NCI-H2081 (cell line): ENCODE measurements around the gene FAM236B.
"Not testable (repeated sequence)": the region's sequence is repeated elsewhere in the genome, so short reads cannot be mapped to it uniquely, and the experiment has no call there.

ENCODE experiments used
- DNase-seq, 2 experiments: peaks; one replicate each; lab custom pipeline; 2025; lab: John Stamatoyannopoulos, UW

The FAM236B gene

DNA sequence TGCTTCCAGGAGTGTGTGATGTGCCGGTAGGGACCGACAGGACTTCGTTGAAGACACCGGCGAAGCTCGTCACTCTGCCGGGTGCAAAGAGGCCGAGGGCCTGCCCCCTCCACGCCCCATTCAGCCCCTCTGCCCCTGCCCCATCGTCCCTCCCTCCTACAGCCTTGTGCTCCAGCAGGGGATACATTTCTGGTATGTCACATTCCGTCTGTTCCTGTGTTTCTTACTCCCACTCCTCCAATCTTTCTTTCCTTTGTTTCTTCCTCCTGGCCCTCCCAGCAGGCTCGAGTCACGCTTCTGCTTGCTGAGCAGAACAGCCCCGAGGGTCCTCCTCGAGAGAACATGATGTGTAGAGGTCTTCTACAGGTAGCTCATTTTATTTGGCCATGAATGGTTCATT is at the start of gene FAM236B:
Gene FAM236B (minus strand): TSS at position 101 of the 400 bp plus-strand sequence. CDS start 100 bp downstream, at position 1.
- DNase-seq = not testable (repeated sequence)

DNA sequence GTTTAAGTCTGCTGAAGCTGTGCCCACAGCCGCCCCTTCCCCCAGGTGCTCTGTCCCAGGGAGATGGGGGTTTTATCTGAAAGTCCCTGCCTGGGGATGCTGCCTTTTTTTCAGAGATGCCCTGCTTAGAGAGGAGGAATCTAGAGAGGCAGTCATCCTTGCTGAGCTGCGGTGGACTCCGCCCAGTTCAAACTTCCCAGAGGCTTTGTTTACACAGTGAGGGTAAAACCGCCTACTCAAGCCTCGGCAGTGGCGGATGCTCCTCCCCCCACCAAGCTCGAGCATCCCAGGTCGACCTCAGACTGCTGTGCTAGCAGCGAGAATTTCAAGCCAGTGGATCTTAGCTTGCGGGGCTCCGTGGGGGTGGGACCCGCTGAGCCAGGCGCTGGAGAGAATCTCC is 48.2 kb upstream of the FAM236B start:
- DNase-seq = not testable (repeated sequence)

DNA sequence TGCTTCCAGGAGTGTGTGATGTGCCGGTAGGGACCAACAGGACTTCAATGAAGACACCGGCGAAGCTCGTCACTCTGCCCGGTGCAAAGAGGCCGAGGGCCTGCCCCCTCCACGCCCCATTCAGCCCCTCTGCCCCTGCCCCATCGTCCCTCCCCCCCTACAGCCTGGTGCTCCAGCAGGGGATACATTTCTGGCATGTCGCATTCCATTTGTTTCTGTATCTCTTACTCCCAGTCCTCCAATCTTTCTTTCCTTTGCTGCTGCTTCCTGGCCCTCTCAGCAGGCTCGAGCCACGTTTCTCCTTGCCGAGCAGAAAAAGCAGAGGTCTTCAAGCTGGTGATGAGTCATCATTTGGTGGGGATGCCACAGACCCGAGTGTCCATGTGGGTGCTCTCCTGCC is 25.6 kb upstream of the FAM236B start, which contains the start of gene FAM236D:
Gene FAM236D (minus strand): TSS at position 101 of the 400 bp plus-strand sequence. CDS start 100 bp downstream, at position 1.
- not testable (repeated sequence) for DNase-seq

DNA sequence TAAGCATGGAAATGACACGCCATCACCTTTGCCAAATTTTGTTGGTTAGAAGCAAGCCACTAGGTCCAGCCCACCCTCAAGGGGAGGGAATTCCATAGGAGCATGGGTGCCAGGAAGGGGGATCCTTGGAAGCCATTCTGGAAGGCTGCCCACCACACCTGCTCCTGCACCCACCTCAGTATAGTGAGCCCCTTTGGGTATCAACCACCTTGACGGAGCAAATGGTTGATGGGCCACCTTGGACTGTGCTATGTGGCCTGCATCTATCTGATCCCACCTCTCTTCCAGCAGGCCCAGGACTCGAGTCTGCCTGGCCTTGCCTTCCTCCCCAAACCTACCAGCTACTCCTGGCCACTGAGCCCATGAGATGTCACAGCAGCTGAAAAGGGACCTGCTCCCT is 7.9 kb upstream of the FAM236B start:
- not testable (repeated sequence) for DNase-seq

DNA sequence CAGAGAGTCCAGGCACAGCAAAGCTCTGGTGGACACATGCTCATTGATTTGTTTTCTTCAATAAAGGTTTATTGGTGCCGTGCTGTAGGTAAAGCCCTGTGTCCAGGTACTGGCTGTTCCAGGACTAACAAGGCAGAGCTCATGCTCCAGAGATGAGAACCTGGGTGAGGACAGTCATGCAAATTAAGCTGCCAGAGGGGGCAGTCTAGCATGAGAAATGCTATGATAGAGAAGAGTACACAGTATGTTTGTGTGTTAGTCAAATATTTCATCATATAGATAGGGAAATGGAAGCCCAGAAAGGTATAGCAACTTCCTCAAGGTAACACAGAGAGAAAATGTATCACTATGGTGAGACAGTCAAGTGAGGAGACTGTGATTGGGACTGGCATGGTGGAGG is 5.7 kb upstream of the FAM236B start:
- DNase-seq = not testable (repeated sequence)

DNA sequence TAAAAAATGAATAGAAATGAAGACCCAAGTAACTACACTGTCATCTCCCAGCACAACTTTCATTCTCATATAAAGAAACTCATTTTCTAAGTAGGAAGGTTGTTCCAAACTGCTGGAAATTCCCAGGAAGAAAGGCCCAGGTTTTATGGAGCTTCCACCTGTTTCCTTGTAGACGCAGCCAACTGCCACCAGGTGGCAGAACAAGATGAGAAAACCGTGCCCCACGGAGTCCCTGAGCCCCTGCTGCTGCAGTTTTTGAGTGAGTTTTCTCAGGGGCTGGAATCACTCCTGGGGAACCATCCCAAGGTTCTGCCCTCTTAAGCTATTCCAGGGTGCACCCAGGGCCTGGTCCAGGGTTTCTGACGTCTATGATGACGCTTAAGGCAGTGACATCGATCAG is 1.5 kb upstream of the FAM236B start:
- not testable (repeated sequence) for DNase-seq

DNA sequence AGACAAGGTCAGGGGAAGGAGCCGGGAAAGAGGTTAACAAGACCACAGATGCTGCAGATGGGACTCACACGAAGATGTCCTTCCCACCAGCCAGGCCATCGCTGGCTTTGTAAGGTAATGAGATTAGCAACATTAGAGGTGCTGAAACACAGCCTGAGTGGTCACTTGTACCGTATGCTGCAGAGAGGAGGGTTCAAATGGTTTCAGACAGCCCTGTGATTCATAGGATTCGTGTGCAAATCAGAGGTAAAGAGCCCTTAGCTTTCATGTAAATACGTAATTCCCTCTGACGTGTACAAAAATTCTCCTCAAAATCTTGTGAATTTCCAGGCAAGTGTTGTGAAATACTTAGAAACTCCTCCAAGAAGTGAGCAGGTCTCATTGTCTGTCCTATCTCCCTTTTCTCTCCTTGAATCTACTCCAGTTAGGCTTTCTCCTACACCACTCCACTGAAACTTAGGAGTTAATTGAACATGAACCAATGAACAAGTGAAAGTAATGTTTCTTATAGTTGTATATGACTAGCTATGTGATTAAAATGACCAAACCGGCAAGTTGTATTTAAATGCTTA is 991 bp upstream of the FAM236B start:
- not testable (repeated sequence) for DNase-seq

DNA sequence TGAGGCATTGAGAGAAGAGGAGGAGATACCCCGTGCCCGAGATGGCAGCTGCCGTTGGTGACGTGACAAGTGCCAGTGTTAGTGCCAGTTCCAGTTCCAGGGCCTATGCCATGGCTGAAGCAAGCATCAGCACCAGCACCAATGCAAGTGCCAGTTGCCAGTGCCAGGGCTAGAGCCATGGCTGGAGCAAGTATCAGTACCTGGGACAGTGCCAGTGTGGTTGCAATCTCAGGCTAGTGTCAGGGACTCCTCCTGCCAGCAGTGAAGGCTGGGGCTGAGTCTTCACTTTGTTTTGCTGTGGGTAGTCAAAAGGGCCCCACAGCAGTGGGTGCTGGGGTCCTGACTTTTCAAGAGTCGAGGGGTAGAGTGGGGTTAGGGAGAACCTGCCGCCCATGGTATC is 4.3 kb downstream of the FAM236B start:
- DNase-seq = not testable (repeated sequence)

DNA sequence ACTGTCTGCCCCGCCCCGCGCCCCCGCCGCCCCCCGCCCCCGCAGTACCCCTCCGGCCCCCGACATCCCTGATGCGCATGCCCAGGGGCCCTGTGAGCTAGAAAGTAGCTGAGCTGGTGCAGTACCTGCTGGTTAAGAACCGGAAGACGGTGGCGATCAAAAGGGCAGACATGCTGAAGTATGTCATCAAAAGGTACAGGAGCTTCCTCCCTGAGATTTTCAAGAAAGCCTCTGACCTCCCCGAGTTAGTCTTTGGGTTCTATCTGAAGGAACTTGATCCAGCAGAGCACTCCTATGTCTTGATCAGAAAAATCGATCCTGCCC is 5.0 kb downstream of the FAM236B start:
- not testable (repeated sequence) for DNase-seq

DNA sequence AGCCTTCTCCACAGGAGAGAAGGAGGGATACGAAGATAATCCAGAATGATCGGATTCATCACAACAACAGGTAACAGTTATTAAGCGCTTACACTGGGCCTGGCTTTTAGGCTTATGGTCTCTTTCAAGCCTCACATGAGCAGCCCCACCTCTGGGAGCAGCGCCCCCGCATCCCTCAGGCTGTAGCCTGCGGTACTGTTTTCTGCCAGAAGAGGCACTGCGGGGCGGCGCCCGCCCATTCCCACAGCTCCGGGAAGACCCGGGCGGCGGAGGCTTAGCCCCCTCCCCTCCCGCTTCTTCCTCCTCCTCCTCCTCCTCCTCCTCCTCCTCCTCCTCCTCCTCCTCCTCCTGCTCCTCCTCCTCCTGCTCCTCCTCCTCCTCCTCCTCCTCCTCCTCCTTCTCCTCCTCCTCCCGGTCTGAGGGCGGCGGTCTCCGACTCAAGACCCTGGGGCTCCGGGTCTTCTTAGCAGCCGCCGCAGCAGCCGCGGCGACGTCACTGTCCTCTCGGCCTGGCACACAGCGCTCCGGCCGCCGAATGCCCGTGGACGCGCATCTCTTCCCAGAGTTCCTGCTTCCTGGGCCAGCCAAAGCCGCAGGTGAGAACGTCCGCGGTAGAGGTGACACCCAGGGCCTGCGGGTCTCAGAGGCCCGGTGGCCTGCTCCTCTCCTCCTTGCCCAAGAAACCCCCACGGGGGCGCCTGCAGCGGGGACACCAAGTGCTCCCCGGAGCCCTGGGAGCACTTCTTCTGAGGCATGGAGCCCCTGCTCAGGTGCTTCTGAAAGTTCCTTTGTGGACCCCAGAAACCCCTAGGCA is 5.6 kb downstream of the FAM236B start, which contains the start of gene DMRTC1B:
Gene DMRTC1B (plus strand): TSS at position 238 of the 814 bp plus-strand sequence. CDS start 68,246 bp downstream, outside the sequence.
- not testable (repeated sequence) for DNase-seq

DNA sequence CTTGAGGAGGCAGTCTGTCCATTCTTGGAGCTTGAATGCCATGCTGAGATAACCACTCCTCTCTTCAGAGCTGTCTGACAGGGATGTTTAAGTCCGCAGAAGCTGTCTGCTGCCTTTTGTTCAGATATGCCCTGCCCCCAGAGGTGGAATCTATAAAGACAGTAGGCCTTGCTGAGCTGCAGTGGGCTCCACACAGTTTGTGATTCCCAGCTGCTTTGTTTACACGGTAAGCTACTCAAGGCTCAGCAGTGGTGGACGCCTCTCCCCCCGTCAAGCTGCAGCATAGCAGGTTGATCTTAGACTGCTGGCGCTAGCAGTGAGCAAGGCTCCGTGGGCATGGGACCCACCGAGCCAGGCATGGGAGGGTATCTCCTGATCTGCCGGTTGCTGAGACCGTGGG is 22.0 kb downstream of the FAM236B start:
- not testable (repeated sequence) for DNase-seq

DNA sequence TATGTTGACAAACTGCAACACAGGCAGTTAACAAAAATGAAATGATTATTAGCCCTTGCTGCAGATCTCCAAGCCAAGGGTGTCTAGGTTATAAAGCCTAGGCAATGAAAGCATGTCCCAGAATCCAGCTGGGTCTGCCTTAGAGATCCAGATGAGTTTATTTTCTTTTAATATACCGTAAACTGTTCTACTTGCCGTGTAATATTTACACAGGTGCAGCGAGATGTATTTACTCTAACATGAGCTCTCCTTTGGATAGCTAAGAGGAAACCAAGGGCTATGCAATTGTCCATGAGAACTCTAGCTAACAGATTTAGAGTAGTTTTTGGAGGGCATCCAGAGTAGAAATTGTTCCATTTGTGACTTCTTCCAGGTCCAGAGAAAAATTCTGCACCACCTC is 33.9 kb downstream of the FAM236B start:
- DNase-seq = not testable (repeated sequence)

DNA sequence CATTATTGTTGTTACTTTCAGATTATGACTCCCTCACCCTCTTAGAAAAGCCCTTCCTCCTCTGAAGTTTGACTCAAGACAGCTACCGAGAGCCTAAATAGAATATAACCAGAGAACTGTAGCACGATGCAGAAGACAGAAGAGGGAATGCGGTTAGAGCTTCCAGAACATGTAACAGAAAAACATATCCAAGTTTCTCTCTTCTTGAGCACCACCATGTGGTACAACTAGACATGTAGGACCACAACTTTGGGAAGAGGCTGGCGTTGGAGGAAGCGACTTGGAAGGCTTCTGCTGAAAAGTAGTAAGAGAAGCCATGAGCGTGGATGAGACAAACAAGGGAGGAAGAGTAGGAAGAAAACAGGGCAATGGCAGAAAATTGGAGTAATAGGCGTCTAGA is 36.9 kb downstream of the FAM236B start:
- DNase-seq = not testable (repeated sequence)

DNA sequence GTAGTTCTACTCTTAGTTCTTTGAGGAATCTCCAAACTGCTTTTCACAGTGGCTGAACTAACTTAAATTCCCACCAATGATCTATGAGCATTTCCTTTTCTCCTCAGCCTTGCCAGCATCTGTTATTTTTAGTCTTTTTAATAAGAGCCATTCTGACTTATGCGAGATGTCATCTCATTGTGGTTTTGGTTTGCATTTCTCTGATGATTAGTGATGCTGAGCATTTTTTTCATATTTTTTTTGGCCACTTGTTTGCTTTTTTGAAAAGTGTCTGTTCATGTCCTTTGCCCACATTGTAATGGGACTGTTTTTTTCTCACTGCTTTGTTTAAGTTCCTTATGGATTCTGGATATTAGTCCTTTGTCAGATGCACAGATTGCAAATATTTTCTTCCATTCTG is 46.9 kb downstream of the FAM236B start:
- DNase-seq = no peak

DNA sequence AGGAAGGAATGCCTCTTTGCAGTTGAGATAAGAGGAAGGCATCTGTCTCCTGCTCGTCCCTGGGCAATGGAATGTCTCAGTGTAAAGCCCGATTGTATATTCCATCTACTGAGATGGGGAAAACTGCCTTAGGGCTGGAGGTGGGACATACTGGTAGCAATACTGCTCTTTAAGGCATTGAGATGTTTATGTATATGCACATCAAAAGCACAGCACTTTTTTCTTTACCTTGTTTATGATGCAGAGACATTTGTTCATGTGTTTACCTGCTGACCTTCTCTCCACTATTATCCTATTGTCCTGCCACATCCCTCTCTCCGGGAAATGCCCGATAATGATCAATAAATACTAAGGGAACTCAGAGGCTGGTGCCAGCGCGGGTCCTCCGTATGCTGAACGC is 48.8 kb downstream of the FAM236B start:
- DNase-seq = not testable (repeated sequence)
